Loucy (cell line): ENCODE data around the gene ZFPL1.

Experiments used
- H2AFZ ChIP-seq: fragments of 200-600 bp; sonication (generic); 2 replicates; pipeline ENCODE4 v1.6.0; 2016; ENCODE audit warnings: antibody characterized with exemption, mild to moderate bottlenecking, low read length, moderate library complexity
- H3F3A ChIP-seq: fragments of 200-600 bp; 2 replicates; pipeline ENCODE4 v1.6.0; 2016; ENCODE audit warnings: antibody characterized with exemption, low read depth, mild to moderate bottlenecking
- H3K27me3 ChIP-seq: fragments of 200-600 bp; sonication (generic); 2 replicates; pipeline ENCODE4 v1.6.1; 2014; ENCODE audit warnings: low read length, mild to moderate bottlenecking; ENCODE audit not compliant: insufficient read depth, poor library complexity, severe bottlenecking
- H3K36me3 ChIP-seq: fragments of 200-600 bp; sonication (generic); 2 replicates; pipeline ENCODE4 v1.6.1; 2016; ENCODE audit warnings: low read length; ENCODE audit not compliant: insufficient read depth
- H3K4me1 ChIP-seq: fragments of 200-600 bp; sonication (generic); 2 replicates; pipeline ENCODE4 v1.5.1; 2014; ENCODE audit warnings: low read length, mild to moderate bottlenecking; ENCODE audit not compliant: insufficient read depth, poor library complexity, severe bottlenecking
- H3K4me2 ChIP-seq: fragments of 200-600 bp; sonication (generic); 2 replicates; pipeline ENCODE4 v1.6.0; 2014; ENCODE audit warnings: antibody characterized with exemption, low read length, low read depth, mild to moderate bottlenecking; ENCODE audit not compliant: poor library complexity, severe bottlenecking
- H3K4me3 ChIP-seq: fragments of 200-600 bp; sonication (generic); 2 replicates; pipeline ENCODE4 v1.5.1; 2014; ENCODE audit warnings: low read length, mild to moderate bottlenecking, mixed read lengths; ENCODE audit not compliant: poor library complexity, severe bottlenecking
- H3K79me2 ChIP-seq: fragments of 200-600 bp; sonication (generic); 2 replicates; pipeline ENCODE4 v1.6.1; 2014; ENCODE audit warnings: low read length; ENCODE audit not compliant: insufficient read depth
- H3K9ac ChIP-seq: fragments of 200-600 bp; sonication (generic); 2 replicates; pipeline ENCODE4 v1.6.0; 2014; ENCODE audit warnings: mild to moderate bottlenecking, low read depth, low read length, moderate library complexity; ENCODE audit not compliant: poor library complexity, severe bottlenecking
- H3K9me2 ChIP-seq: fragments of 200-600 bp; sonication (generic); replicated peaks from 2 replicates; pipeline ENCODE4 v1.6.1; 2016; ENCODE audit warnings: low read depth, low read length, mixed read lengths
- H3K9me3 ChIP-seq: fragments of 200-600 bp; sonication (generic); 2 replicates; pipeline ENCODE4 v1.6.1; 2014; ENCODE audit warnings: mild to moderate bottlenecking, antibody characterized with exemption, low read length, low read depth; ENCODE audit not compliant: insufficient read depth
- H4K20me1 ChIP-seq: fragments of 200-600 bp; sonication (generic); 2 replicates; pipeline ENCODE4 v1.6.0; 2014; ENCODE audit warnings: antibody characterized with exemption, low read length, mild to moderate bottlenecking; ENCODE audit not compliant: insufficient read depth, poor library complexity, severe bottlenecking
- EZH2phosphoT487 ChIP-seq: fragments of 200-600 bp; IDR thresholded peaks from 2 replicates; pipeline ENCODE4 v1.6.1; 2018; ENCODE audit warnings: antibody characterized with exemption, mild to moderate bottlenecking, moderate library complexity, borderline replicate concordance
- TF ChIP-seq, protein P1 (sequence below): fragments of 200-600 bp; sonication (generic); conservative IDR thresholded peaks from 2 replicates; pipeline ENCODE4 v1.5.1; 2014; ENCODE audit warnings: mild to moderate bottlenecking, antibody characterized with exemption, low read length

Gene ZFPL1

DNA sequence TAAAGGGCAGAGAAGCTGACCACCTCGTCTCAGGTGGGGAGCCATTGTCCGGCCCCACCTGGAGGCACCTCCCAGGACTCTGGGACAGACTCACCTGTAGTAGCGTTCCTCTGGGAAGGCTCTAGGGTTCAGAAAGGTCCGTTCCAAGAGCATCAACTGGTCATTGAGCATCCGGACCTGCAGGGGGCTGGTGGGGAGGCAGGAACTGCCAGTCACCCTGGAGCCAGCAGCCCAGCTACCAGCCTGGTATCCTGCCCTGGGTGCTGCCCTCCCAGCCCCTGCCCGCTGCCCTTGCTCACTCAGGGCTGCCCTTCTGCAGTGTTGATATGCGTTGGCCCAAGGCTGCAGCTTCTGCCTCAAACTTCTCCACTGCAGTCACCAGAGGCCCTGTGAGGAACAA, 38.3 kb upstream of the ZFPL1 start:
- Histone ChIP-seq H3K79me2 (peaks cover 39% of the 10 kb centered on the region), H3K27me3 (no peaks in the 10 kb centered on the region), H4K20me1 (peaks cover 14% of the 10 kb centered on the region), H3K9me3 (no peaks in the 10 kb centered on the region), H3K9ac (no peak overlapping the region), H2AFZ (no peak overlapping the region), H3K4me1 (peaks cover 22% of the 10 kb centered on the region), H3K36me3 (no peaks in the 10 kb centered on the region), H3K4me3 (no peak overlapping the region), H3K9me2 (no peaks in the 10 kb centered on the region), H3K4me2 (peak overlapping the region; percentile 16), H3F3A (no peaks in the 10 kb centered on the region)
- TF ChIP-seq EZH2phosphoT487, result no peak
- TF ChIP-seq, protein P1, sequence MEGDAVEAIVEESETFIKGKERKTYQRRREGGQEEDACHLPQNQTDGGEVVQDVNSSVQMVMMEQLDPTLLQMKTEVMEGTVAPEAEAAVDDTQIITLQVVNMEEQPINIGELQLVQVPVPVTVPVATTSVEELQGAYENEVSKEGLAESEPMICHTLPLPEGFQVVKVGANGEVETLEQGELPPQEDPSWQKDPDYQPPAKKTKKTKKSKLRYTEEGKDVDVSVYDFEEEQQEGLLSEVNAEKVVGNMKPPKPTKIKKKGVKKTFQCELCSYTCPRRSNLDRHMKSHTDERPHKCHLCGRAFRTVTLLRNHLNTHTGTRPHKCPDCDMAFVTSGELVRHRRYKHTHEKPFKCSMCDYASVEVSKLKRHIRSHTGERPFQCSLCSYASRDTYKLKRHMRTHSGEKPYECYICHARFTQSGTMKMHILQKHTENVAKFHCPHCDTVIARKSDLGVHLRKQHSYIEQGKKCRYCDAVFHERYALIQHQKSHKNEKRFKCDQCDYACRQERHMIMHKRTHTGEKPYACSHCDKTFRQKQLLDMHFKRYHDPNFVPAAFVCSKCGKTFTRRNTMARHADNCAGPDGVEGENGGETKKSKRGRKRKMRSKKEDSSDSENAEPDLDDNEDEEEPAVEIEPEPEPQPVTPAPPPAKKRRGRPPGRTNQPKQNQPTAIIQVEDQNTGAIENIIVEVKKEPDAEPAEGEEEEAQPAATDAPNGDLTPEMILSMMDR, result no peak

DNA sequence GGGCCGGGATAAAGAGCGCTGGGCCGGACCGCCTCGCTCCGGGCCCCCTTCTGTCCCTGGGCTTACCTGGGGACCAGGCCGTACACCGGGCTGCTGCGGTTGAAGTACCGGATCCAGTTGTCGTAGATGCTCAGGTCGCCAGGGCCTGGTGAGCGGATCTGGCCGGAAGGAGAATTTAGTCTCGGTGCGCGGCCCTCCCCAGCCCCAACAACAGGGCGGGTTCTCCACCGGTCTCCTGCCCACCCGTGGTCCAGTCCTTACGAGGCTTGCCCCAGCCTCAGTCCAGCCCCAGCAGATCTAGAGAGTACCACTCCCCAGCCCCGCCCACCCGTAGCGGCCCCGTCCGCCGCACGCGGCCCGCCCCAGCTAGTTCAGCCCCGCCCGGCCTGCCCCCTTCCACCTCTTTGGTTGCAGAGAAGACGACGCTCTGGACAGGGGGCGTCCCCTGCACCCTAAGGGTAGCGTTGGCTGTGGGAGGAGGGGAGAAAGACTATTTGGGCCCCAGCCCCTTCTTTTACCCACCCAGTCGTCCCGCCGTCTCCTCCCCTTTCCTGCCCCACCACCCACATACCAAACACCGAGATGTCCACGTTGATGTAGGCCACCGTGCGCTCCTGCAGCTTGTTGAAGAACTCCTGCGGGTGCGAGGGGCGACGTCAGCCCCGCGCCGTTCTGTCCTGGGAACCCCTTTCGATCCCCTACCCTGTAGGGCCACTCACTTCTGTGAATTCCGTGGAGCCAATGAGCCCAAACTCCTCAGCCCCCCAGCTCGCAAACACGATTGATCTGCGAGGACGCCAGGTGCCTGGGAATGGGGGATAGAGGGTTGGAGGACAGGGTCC, 36.2 kb upstream of the ZFPL1 start:
- TF ChIP-seq, protein P1, result no peak
- TF ChIP-seq EZH2phosphoT487, result no peak
- Histone ChIP-seq H3F3A (no peaks in the 10 kb centered on the region), H3K9ac (no peak overlapping the region), H3K4me1 (peaks cover 16% of the 10 kb centered on the region), H3K27me3 (no peaks in the 10 kb centered on the region), H3K4me2 (no peak overlapping the region), H3K4me3 (no peak overlapping the region), H3K9me2 (no peaks in the 10 kb centered on the region), H3K9me3 (no peaks in the 10 kb centered on the region), H4K20me1 (peaks cover 13% of the 10 kb centered on the region), H3K79me2 (peaks cover 23% of the 10 kb centered on the region), H2AFZ (no peak overlapping the region), H3K36me3 (no peaks in the 10 kb centered on the region)

DNA sequence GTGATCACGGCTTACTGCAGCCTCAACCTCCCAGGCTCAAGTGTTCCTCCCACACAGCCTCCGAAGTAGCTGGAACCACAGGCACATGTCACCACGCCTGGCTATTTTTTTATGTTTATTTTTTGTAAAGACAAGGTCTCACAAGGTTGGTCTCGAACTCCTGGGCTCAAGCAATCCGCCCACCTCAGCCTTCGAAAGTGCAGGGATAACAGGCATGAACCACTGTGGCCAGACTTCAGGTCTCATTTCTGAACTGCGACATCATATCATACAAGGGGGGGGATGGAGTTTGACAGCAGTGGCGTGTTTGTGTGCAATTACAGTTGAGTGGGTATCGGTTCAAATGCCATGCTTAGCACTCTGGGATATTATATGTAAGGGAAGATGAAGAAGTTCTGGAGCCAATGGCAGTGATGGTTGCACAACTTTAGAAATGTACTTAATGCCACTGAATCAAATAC, 32.6 kb upstream of the ZFPL1 start:
- Histone ChIP-seq H3K36me3 (no peaks in the 10 kb centered on the region), H3F3A (no peaks in the 10 kb centered on the region), H3K9ac (no peak overlapping the region), H3K4me1 (peaks cover 5% of the 10 kb centered on the region), H3K9me2 (no peaks in the 10 kb centered on the region), H3K9me3 (no peaks in the 10 kb centered on the region), H2AFZ (no peak overlapping the region), H3K27me3 (no peaks in the 10 kb centered on the region), H3K79me2 (no peaks in the 10 kb centered on the region), H3K4me2 (no peak overlapping the region), H4K20me1 (no peaks in the 10 kb centered on the region), H3K4me3 (no peak overlapping the region)
- TF ChIP-seq, protein P1, result no peak
- no peak for TF ChIP-seq EZH2phosphoT487
